ENCODE measurements around the gene TBL1X. TPM values are rescaled to one million over a fixed set of nuclear protein-coding genes. Genes with fewer than 3 reads are reported as not detected.

TBL1X gene
- total and polyA plus RNA-seq, 10 of the 15 experiments (the other 5 are each of a cell fraction or from before 2014, with no cell fraction given), result 4.4 to 26.3 (median 10.6) TPM

DNA sequence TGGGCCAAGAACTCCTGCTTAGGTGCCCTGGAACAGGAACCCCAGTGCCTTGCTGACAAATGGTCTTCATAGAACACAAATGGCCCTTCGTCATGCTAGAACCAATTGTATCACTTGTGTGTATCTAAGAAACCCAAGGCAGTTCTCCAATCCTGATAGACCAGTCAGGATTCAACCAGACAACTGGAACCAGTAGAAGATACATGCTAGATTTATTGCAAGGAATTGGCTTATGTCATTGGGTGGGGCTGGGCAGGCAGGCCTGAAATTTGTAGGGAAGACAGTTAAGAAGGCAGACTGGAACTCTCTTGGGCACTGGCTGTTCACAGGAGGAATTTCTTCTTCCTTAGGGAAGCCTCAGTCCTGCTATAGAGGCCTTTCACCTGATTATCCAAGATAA is 17.0 kb upstream of the TBL1X start:
- Histone ChIP-seq H3K4me3 (no peak overlapping the region), H4K20me1 (ENCODE audit: control insufficient read depth, insufficient read depth) (no peaks in the 10 kb centered on the region), H3K4me2 (ENCODE audit: control insufficient read depth, insufficient read depth) (no peak overlapping the region), H3K9me3 (replicated peaks; ENCODE audit: control insufficient read depth, insufficient read depth, low read length) (no peaks in the 10 kb centered on the region; the same call in 2 of the 3 replicates), H3K36me3 (ENCODE audit: control insufficient read depth in 2 of 2, insufficient read depth in 2 of 2, low read length in 1 of 2) (no peaks in the 10 kb centered on the region), H3K27me3 (replicated peaks in 1 of 2; ENCODE audit: control insufficient read depth in 2 of 2, insufficient read depth in 2 of 2, low read length in 1 of 2) (no peaks in the 10 kb centered on the region), H3K4me1 (ENCODE audit: control insufficient read depth, insufficient read depth, low read length) (no peaks in the 10 kb centered on the region), H3K27ac (ENCODE audit: control insufficient read depth, insufficient read depth) (no peak overlapping the region), H3K79me2 (ENCODE audit: control insufficient read depth, insufficient read depth, low read length) (no peaks in the 10 kb centered on the region), H3K9ac (ENCODE audit: control insufficient read depth, insufficient read depth, low read length) (no peak overlapping the region), H2AFZ (ENCODE audit: control insufficient read depth, low read depth, low read length) (no peak overlapping the region)
- RAD21 ChIA-PET (ENCODE audit: unreplicated experiment), result no interaction called here
- no TSS peak for BruUV-seq (replicated peaks)
- WGBS (ENCODE audit: insufficient coverage, insufficient replicate concordance, low lambda C conversion rate, missing lambda C conversion rate), result 8% methylated on average over 1 of the region's 1 CpG
- TF ChIP-seq, protein P1, sequence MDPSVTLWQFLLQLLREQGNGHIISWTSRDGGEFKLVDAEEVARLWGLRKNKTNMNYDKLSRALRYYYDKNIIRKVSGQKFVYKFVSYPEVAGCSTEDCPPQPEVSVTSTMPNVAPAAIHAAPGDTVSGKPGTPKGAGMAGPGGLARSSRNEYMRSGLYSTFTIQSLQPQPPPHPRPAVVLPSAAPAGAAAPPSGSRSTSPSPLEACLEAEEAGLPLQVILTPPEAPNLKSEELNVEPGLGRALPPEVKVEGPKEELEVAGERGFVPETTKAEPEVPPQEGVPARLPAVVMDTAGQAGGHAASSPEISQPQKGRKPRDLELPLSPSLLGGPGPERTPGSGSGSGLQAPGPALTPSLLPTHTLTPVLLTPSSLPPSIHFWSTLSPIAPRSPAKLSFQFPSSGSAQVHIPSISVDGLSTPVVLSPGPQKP (IDR thresholded peaks at IDR 0.05; ENCODE audit: low read depth, low read length), result no peak
- TF ChIP-seq GATAD2B (conservative IDR thresholded peaks at IDR 0.05; ENCODE audit: low read depth), result no peak
- TF ChIP-seq MYB (IDR thresholded peaks at IDR 0.05; ENCODE audit: borderline replicate concordance, low read depth, low read length), result no peak
- TF ChIP-seq, protein P2, sequence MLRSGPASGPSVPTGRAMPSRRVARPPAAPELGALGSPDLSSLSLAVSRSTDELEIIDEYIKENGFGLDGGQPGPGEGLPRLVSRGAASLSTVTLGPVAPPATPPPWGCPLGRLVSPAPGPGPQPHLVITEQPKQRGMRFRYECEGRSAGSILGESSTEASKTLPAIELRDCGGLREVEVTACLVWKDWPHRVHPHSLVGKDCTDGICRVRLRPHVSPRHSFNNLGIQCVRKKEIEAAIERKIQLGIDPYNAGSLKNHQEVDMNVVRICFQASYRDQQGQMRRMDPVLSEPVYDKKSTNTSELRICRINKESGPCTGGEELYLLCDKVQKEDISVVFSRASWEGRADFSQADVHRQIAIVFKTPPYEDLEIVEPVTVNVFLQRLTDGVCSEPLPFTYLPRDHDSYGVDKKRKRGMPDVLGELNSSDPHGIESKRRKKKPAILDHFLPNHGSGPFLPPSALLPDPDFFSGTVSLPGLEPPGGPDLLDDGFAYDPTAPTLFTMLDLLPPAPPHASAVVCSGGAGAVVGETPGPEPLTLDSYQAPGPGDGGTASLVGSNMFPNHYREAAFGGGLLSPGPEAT (IDR thresholded peaks at IDR 0.05; ENCODE audit: low read depth), result no peak
- TF ChIP-seq SMARCA5 (IDR thresholded peaks at IDR 0.05), result no peak
- no peak for TF ChIP-seq PAX8 (IDR thresholded peaks at IDR 0.05)
- no peak for TF ChIP-seq SUZ12 (IDR thresholded peaks at IDR 0.05; ENCODE audit: unreplicated experiment)
- no peak for TF ChIP-seq CREM (IDR thresholded peaks at IDR 0.05; ENCODE audit: low read depth)
- TF ChIP-seq, protein P3, sequence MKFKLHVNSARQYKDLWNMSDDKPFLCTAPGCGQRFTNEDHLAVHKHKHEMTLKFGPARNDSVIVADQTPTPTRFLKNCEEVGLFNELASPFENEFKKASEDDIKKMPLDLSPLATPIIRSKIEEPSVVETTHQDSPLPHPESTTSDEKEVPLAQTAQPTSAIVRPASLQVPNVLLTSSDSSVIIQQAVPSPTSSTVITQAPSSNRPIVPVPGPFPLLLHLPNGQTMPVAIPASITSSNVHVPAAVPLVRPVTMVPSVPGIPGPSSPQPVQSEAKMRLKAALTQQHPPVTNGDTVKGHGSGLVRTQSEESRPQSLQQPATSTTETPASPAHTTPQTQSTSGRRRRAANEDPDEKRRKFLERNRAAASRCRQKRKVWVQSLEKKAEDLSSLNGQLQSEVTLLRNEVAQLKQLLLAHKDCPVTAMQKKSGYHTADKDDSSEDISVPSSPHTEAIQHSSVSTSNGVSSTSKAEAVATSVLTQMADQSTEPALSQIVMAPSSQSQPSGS (IDR thresholded peaks at IDR 0.05; ENCODE audit: low read length), result no peak
- no peak for TF ChIP-seq STAT3 (IDR thresholded peaks at IDR 0.05; ENCODE audit: low read depth, low read length)
- no peak for TF ChIP-seq NFIC (IDR thresholded peaks at IDR 0.05; ENCODE audit: low read depth, low read length)
- no peak for TF ChIP-seq TBL1XR1 (IDR thresholded peaks at IDR 0.05; ENCODE audit: low read depth, low read length)
- no peak for TF ChIP-seq JUND (IDR thresholded peaks at IDR 0.05; ENCODE audit: low read depth, low read length)
- no peak for TF ChIP-seq CBX5 (IDR thresholded peaks at IDR 0.05; ENCODE audit: low read depth)
- no peak for TF ChIP-seq ASH2L (IDR thresholded peaks at IDR 0.05; ENCODE audit: borderline replicate concordance, low read depth)
- no peak for TF ChIP-seq BACH1 (IDR thresholded peaks at IDR 0.05; ENCODE audit: borderline replicate concordance)
- TF ChIP-seq, protein P4, sequence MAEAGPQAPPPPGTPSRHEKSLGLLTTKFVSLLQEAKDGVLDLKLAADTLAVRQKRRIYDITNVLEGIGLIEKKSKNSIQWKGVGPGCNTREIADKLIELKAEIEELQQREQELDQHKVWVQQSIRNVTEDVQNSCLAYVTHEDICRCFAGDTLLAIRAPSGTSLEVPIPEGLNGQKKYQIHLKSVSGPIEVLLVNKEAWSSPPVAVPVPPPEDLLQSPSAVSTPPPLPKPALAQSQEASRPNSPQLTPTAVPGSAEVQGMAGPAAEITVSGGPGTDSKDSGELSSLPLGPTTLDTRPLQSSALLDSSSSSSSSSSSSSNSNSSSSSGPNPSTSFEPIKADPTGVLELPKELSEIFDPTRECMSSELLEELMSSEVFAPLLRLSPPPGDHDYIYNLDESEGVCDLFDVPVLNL (IDR thresholded peaks at IDR 0.05; ENCODE audit: low read depth, low read length), result no peak
- FAIRE-seq (no peak), ATAC-seq (no peak), DNase-seq (ENCODE audit: low read depth, low spot score) (no peak)
- CTCF ChIA-PET, result interaction anchor here (0.7 kb wide), 1 partner anchor 15 kb away, joined by 3 read pairs; no protein-coding TSS in a partner anchor
- SMC1A ChIA-PET (ENCODE audit: uncharacterized antibody, unreplicated experiment), result interaction anchor here (0.8 kb wide), 1 partner anchor 25 kb away, joined by 5 read pairs; no protein-coding TSS in a partner anchor
- in situ Hi-C loops (cut with MboI), result no loop called here
- intact Hi-C loops (cut with micrococcal nuclease; ENCODE audit: unreplicated experiment), result no loop called here
- POLR2A ChIA-PET, result no interaction called here

Data from GM12878 (cell line).